SK-N-MC (cell line): ENCODE data around the gene VEGFC.

ENCODE experiments used
- EZH2 ChIP-seq: fragments of 200-600 bp; sonication (generic); IDR thresholded peaks from one replicate; pipeline ENCODE4 v1.6.1; 2017; ENCODE audit warnings: antibody characterized with exemption
- POLR2AphosphoS5 ChIP-seq: IDR thresholded peaks from 2 replicates; pipeline ENCODE4 v1.6.1; 2012; ENCODE audit warnings: mild to moderate bottlenecking, low read depth, low read length, borderline replicate concordance

GRCh38 chr4:176744091-176744490 lies 48.6 kb downstream of the VEGFC start:
- TF ChIP-seq POLR2AphosphoS5 (no peak), EZH2 (no peak)
